Vagina (tissue), 2 donors: ENCODE results near the gene BDP1. TPM values are rescaled to one million over a fixed set of nuclear protein-coding genes. Genes with fewer than 3 reads are reported as not detected.
"Not testable (repeated sequence)": the region's sequence is repeated elsewhere in the genome, so short reads cannot be mapped to it uniquely, and the experiment has no call there.

Experiments
- DNase-seq, 2 donors: peaks; one replicate each; pipeline ENCODE4 v3.0.0-alpha.2; 2017; ENCODE audit errors: extremely low spot score in 2 of 2
- H3K27ac ChIP-seq: fragments of 200-600 bp; sonication (generic); one replicate; pipeline ENCODE4 v1.5.1; 2019
- H3K27me3 ChIP-seq: fragments of 200-600 bp; sonication (generic); one replicate; pipeline ENCODE4 v1.5.1; 2019
- H3K36me3 ChIP-seq, 2 donors: fragments of 200-600 bp; sonication (generic); one replicate each; pipeline ENCODE4 v1.5.1; 2017 to 2019
- H3K4me1 ChIP-seq: fragments of 200-600 bp; sonication (generic); one replicate; pipeline ENCODE4 v1.5.1; 2019
- H3K4me3 ChIP-seq, 2 donors: fragments of 200-600 bp; sonication (generic); 1 replicate in 1 of 2; 2 replicates in 1 of 2; pipeline ENCODE4 v1.5.1; 2016 to 2019
- H3K9me3 ChIP-seq: fragments of 200-600 bp; sonication (generic); one replicate; pipeline ENCODE4 v1.5.1; 2019
- POLR2A ChIP-seq, 2 donors: fragments of 450-650 bp; IDR thresholded peaks; one replicate each; pipeline ENCODE4 v1.6.1; 2017; ENCODE audit warnings: antibody characterized with exemption in 2 of 2, mild to moderate bottlenecking in 2 of 2, moderate library complexity in 2 of 2
- POLR2AphosphoS5 ChIP-seq, 2 donors: sonication (generic); formaldehyde crosslinking; IDR thresholded peaks; one replicate each; pipeline ENCODE4 v1.9.0; 2017; ENCODE audit warnings: antibody characterized with exemption in 2 of 2, mild to moderate bottlenecking in 2 of 2, low read depth in 1 of 2; ENCODE audit not compliant: insufficient read depth in 1 of 2
- intact Hi-C: fragments of 100-400 bp; cut with DNase I; formaldehyde crosslinking; loops from one replicate; pipeline ENCODE4 v1.15.1; 2023
- total RNA-seq: library from RNA; depleted of rRNA; stranded (reverse); fragments of >200 nt; gene quantifications from one replicate; pipeline ENCODE4 v1.2.3, GENCODE V29; 2016
- TF ChIP-seq, protein P1 (sequence below), 3 experiments: fragments of 450-650 bp in 2 of 3; fragments of 200-600 bp in 1 of 3; sonication (generic) in 1 of 3; IDR thresholded peaks; one replicate each; pipeline ENCODE4 v1.5.1; 2017 to 2019; ENCODE audit warnings: antibody characterized with exemption in 3 of 3, mild to moderate bottlenecking in 2 of 3, moderate library complexity in 2 of 3

Gene BDP1
- total RNA-seq, 1 donor from 2014 or later: 35.4 TPM

DNA sequence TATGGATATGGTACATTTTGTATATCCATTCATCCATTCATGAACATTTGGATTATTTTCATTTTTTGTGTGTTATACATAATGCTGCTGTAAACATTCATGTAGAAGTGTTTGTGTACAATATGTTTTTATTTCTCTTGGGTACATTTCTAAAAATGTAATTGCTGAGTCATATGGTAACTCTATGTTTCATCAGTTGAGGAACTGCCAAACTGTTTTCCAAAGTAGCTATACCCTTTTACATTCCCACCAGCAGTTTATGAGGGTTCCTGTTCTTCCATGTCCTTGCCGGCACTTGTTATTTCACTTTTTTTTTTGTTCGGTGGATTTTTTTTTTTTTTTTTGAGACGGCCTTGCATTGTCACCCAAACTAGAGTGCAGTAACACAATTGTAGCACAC, 77.7 kb downstream of the BDP1 start:
- intact Hi-C loops: no loop called here
- DNase-seq: no peak
- peaks cover 0 to 17% of the 10 kb centered on the region in 2 donors for H3K36me3 ChIP-seq
- no peaks in the 10 kb centered on the region for H3K4me1 ChIP-seq
- H3K27me3 ChIP-seq: no peaks in the 10 kb centered on the region
- H3K27ac ChIP-seq: no peak overlapping the region
- no peak for TF ChIP-seq POLR2AphosphoS5 (IDR thresholded peaks at IDR 0.05; ENCODE audit: insufficient read depth in 1 of 2, low read depth in 1 of 2)
- TF ChIP-seq, protein P1, sequence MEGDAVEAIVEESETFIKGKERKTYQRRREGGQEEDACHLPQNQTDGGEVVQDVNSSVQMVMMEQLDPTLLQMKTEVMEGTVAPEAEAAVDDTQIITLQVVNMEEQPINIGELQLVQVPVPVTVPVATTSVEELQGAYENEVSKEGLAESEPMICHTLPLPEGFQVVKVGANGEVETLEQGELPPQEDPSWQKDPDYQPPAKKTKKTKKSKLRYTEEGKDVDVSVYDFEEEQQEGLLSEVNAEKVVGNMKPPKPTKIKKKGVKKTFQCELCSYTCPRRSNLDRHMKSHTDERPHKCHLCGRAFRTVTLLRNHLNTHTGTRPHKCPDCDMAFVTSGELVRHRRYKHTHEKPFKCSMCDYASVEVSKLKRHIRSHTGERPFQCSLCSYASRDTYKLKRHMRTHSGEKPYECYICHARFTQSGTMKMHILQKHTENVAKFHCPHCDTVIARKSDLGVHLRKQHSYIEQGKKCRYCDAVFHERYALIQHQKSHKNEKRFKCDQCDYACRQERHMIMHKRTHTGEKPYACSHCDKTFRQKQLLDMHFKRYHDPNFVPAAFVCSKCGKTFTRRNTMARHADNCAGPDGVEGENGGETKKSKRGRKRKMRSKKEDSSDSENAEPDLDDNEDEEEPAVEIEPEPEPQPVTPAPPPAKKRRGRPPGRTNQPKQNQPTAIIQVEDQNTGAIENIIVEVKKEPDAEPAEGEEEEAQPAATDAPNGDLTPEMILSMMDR (IDR thresholded peaks at IDR 0.05): no peak
- no peak for TF ChIP-seq POLR2A (IDR thresholded peaks at IDR 0.05)
- no peaks in the 10 kb centered on the region for H3K9me3 ChIP-seq
- no peak overlapping the region for H3K4me3 ChIP-seq

DNA sequence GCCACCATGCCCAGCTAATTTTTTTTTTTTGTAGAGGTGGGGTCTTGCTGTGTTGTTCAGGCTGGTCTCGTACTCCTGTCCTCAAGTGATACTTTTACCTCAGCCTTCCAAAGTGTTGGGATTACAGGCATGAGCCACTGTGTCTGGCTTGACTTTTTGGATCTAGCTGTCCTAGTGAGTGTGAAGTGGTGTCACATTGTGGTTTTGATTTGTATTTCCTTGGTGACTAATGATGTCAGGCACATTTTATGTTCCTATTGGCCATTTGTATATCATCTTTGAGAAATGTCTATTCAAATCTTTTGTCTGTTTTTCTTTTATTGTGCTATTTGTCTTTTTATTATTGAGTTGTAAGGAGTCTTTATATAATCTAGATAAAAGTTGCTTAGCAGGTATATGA, 78.2 kb downstream of the BDP1 start:
- Histone ChIP-seq H3K4me1 (no peaks in the 10 kb centered on the region), H3K4me3 (no peak overlapping the region), H3K27ac (no peak overlapping the region), H3K27me3 (no peaks in the 10 kb centered on the region), H3K9me3 (no peaks in the 10 kb centered on the region), H3K36me3 (peaks cover 0 to 16% of the 10 kb centered on the region in 2 donors)
- intact Hi-C loops: no loop called here
- no peak for DNase-seq
- TF ChIP-seq POLR2A (IDR thresholded peaks at IDR 0.05) (no peak), POLR2AphosphoS5 (IDR thresholded peaks at IDR 0.05; ENCODE audit: insufficient read depth in 1 of 2, low read depth in 1 of 2) (no peak)
- TF ChIP-seq, protein P1 (IDR thresholded peaks at IDR 0.05): no peak

DNA sequence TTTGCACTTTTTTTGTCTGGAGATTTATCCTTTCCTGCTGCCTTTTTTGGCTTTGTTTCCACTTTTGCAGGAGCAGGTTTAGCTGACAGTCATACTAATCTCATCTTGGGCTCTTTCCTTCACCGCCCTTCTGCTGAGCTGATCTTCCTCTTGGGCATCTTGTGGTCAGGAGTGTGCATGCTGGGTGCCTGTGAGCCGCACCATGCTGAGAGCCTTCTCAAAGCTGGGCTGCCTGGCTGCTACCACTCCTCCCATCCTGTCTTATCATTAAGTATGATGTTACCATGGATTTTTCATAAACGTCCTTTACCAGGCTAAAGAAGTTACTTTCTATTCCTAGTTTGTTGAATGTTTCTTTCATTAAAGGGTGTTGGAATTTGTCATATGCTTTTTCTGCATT, 82.2 kb downstream of the BDP1 start:
- H3K9me3 ChIP-seq: no peaks in the 10 kb centered on the region
- no peak for DNase-seq
- intact Hi-C loops: no loop called here
- peaks cover 0 to 37% of the 10 kb centered on the region in 2 donors for H3K36me3 ChIP-seq
- TF ChIP-seq, protein P1 (IDR thresholded peaks at IDR 0.05): no peak
- TF ChIP-seq POLR2AphosphoS5 (IDR thresholded peaks at IDR 0.05; ENCODE audit: insufficient read depth in 1 of 2, low read depth in 1 of 2): no peak
- TF ChIP-seq POLR2A (IDR thresholded peaks at IDR 0.05): no peak
- H3K27me3 ChIP-seq: no peaks in the 10 kb centered on the region
- no peak overlapping the region for H3K4me3 ChIP-seq
- no peak overlapping the region for H3K27ac ChIP-seq
- H3K4me1 ChIP-seq: no peaks in the 10 kb centered on the region

DNA sequence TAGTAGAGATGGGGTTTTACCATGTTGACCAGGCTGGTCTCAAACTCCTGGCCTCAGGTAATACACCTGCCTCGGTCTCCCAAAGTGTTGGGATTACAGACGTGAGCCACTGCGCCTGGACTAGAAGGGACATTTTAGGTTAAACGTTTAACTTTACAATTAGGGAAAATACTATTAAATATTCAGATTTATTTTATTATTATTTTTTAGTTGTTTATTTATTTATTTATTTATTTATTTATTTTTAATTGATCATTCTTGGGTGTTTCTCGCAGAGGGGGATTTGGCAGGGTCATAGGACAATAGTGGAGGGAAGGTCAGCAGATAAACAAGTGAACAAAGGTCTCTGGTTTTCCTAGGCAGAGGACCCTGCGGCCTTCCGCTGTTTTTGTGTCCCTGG, 95.4 kb downstream of the BDP1 start:
- H3K4me3 ChIP-seq, intact Hi-C loops, DNase-seq, H3K4me1 ChIP-seq, H3K9me3 ChIP-seq, H3K27ac ChIP-seq, H3K27me3 ChIP-seq: not testable (repeated sequence)
- H3K36me3 ChIP-seq: peaks cover 0 to 73% of the 10 kb centered on the region in 2 donors

DNA sequence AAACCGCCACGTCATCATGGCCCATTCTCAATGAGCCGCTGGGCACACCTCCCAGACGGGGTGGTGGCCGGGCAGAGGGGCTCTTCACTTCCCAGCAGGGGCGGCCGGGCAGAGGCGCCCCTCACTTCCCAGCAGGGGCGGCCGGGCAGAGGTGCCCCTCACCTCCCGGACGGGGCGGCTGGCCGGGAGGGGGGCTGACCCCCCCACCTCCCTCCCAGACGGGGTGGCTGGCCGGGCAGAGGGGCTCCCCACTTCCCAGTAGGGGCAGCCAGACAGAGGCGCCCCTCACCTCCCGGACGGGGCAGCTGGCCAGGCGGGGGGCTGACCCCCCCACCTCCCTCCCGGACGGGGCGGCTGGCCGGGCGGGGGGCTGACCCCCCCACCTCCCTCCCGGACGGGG, 96.1 kb downstream of the BDP1 start:
- H3K4me3 ChIP-seq, H3K27ac ChIP-seq, intact Hi-C loops, H3K4me1 ChIP-seq, H3K9me3 ChIP-seq, DNase-seq, H3K27me3 ChIP-seq: not testable (repeated sequence)
- peaks cover 0 to 67% of the 10 kb centered on the region in 2 donors for H3K36me3 ChIP-seq

DNA sequence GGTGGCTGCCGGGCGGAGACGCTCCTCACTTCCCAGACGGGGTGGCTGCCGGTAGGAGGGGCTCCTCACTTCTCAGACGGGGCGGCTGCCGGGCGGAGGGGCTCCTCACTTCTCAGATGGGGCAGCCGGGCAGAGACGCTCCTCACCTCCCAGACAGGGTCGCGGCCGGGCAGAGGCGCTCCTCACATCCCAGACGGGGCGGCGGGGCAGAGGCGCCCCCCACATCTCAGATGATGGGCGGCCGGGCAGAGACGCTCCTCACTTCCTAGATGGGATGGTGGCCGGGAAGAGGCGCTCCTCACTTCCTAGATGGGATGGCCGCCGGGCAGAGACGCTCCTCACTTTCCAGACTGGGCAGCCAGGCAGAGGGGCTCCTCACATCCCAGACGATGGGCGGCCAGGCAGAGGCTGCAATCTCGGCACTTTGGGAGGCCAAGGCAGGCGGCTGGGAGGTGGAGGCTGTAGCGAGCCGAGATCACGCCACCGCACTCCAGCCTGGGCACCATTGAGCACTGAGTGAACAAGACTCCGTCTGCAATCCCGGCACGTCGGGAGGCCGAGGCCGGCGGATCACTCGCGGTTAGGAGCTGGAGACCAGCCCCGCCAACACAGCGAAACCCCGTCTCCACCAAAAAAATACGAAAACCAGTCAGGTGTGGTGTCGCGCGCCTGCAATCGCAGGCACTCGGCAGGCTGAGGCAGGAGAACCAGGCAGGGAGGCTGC, 96.7 kb downstream of the BDP1 start:
- H3K36me3 ChIP-seq: peaks cover 0 to 65% of the 10 kb centered on the region in 2 donors
- H3K27ac ChIP-seq, intact Hi-C loops, DNase-seq, H3K9me3 ChIP-seq, H3K4me3 ChIP-seq, H3K27me3 ChIP-seq, H3K4me1 ChIP-seq: not testable (repeated sequence)
